Activated CD4-positive, CD25-positive, alpha-beta regulatory T cell treated with anti-CD3 and anti-CD28 coated beads, Interleukin-2, amount 50 U/mL, for 16 hours (primary cell): ENCODE measurements around the gene SAMD7.

Source experiments
- DNase-seq: peaks from one replicate; pipeline ENCODE4 v3.0.0-alpha.2; 2020; ENCODE audit warnings: low read depth, low spot score

Gene SAMD7

DNA sequence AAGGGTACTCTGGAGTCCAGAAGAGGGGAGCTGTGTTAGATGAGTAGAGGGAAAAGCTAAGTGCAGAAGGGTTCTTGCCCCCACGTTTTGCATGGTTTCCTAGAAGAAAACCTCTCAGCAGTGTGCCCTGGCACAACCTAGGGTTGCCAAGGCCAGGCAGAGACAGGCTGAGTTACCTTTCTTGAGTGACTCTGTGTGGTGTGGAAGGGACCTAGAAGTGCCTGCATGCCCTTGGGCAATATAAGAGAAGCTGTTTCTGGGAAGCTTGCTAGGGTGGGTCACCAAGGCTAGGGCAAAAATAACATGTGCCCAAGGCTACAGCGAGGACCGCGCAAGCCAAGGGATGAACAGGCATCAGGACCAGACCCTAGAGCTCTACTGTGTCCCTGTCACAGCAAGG is 3.4 kb upstream of the SAMD7 start:
- DNase-seq, result no peak

DNA sequence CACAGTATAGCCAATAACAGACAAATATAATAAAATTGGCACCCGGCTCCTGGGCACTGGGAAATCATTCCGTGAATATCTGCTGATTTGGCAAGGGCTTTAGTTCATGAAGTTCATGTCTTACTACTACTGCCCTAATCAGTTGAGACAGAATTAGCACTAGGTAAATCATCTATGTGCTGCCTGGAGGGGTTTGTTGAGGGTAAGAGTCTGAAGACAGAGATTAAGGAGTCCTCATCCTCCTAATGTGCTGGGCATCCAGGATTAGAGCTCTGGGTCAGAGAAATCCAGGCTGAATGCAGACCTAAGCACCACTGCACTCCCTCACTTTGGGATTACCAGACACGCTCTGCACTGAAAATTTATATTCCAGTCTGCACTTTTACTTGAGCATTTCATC is 2.0 kb downstream of the SAMD7 start:
- no peak for DNase-seq

DNA sequence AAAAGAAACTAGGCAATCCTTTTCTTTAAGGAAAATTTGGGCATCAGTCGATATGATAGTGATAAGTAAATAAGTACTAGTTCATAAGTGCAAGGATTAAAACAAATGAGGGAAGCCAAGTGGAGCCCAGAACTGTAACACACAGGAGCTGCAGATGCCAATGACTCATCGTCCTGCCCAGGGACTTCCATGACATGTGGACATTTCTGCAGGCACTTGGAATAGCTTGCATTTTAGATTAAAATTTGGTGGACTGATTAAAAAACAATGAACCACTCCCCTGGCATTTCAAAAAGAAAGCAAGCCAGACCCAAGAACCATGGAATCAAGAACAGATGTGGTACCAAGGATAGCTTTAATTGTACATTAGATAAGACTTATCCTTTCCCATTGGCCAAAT is 2.9 kb downstream of the SAMD7 start:
- DNase-seq, result no peak

DNA sequence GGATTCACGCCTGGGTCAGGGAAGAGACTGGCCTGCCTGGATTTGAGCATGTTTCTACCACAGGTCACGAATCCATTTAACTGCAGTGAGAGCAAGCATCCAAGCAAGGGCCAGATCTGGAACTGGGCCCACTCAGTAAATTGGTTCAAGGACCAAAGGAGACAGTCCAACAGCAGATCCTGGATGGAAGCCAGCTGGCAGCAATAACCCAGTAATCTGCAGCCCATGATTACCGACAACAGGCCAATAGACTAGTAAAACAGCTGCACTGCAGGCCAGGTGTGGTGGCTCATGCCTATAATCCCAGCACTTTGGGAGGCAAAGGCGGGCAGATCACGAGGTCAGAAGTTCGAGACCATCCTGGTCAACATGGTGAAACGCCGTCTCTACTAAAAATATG is 11.8 kb downstream of the SAMD7 start:
- no peak for DNase-seq

DNA sequence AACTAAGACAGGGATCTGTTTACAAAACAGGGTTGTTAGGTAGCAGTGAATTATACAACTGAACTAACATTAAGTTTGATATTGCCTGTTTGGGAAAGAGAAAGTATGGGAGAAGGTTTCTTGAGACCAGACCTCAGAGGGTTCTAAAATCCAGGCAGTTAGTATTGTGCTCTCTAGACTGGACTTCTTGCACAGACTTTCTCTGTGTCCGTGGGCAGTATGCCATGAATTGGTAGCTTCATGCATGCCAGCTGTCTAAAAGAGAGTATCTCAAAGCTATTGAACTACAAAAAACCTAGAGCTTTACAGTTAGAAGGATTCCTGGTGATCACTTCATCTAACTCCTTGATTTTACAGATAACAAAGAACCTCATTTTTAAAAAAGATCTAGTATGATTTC is 12.5 kb downstream of the SAMD7 start:
- DNase-seq, result no peak

DNA sequence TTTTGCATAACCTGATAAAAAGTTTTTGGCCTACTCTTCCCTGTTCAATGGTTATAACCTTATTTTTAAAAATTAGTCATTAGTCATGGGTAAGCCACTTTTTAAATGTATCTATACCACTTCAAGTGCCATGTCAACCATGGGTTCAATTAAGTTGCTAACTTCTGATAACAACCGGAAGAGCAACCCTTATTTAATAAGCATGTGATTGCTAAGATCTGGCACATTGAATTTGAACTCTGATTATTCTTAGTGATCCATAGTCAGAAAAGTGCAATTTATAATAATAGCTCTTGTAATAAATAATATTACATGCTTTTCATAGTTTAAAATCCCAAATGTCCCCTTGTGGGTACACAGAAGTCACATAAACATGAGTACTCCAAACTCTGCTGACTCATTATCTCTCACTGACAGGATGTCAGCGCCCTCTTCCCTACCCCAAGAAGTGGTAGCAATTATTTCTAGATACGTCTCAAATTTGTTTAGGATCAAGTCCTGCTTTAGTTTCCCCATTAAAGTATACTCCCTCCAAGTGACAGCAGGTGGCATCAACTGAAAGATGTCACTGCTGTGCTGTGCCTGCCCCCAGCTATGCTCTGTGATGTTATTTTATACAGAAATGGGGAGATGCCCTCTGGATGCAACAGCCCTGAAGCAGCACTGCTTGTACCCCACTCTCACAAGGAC is 18.6 kb downstream of the SAMD7 start:
- no peak for DNase-seq

DNA sequence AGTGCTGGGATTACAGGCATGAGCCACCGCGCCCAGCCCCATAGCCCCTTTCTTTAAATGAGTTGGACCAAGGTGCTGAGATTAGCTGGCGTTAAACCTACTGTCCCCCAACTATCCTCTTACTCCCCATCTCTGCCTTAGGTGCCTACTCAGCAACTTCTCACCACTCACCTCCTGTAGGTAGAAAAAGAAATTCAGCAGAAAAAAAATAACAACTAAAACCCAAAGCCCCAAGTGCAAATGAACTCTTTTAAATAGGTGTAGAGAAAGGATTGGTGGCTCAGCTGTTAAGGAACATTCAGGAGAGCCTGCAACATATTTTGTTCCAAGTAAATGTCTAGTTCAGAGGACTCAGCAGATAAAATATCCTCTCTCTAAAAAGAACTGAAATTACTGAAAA is 19.5 kb downstream of the SAMD7 start:
- DNase-seq, result no peak

DNA sequence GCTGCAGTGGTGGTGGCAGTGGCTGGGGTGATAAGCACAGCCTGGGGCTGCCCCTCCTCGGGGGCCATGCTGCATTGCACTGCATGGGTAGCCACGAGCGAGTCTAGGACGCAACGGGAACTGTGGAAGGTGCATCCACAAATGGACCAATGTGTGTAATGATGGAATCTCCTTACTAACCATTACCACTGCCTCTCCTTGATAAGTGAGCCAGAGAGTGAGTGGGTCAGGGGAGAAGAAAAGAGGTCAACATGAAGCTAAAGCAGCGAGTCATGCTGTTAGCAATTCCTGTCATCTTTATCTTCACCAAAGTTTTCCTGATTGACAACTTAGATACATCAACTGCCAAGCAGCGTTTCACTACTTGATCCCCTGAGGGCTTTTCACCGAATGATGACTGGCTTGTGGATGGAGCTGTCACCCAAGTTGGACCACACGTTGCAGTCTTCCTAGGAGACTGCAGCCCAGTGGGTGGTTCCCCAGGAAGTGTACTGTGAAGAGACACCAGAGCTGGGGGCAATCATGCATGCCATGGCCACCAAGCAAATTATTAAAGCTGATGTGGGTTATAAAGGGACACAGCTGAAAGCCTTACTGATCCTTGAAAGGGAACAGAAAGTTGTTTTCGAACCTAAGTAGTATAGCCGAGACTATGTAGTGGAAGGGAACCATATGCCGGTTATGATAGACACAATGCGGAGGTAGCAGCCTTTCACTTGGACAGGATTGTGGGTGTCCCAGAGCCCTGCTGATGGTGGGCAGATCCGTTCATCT is 20.6 kb downstream of the SAMD7 start:
- DNase-seq, result no peak

DNA sequence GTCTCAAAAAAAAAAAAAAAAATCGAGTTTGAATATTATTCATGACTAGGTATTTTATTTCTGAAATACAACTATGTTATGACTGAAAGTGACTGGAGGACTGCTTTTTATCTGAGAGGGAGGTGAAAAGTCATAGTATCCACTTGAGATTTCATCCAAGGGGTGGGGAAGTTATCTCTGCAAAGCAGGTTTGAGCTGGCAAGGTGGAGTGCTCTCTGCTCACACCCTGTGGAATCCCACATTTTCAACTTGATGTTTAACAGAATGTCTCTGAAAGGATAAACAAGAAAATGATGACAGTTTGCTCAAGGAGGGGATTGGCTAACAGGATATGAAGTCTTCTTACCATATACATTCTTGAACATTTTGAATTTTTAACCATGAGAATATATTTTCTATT is 27.9 kb downstream of the SAMD7 start:
- no peak for DNase-seq

DNA sequence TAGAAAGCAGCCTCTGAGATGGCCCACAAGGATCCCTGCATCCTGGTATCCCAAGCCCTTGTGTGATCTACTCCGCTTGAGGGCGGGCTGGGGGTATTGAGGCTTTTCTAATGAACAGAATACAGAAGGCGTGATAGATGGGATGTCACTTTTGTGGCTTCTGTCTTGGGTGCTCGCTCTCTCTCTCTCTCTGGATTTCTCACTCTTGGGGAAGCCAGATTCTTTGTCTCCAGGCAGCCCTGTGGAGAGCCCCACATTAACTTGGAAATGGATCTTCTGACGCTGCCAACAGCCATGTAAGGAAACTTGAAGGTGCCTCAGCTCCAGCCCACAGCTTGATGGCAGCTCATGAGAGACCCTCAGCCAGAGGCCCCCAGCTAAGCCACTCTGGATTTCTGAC is 28.4 kb downstream of the SAMD7 start:
- no peak for DNase-seq

DNA sequence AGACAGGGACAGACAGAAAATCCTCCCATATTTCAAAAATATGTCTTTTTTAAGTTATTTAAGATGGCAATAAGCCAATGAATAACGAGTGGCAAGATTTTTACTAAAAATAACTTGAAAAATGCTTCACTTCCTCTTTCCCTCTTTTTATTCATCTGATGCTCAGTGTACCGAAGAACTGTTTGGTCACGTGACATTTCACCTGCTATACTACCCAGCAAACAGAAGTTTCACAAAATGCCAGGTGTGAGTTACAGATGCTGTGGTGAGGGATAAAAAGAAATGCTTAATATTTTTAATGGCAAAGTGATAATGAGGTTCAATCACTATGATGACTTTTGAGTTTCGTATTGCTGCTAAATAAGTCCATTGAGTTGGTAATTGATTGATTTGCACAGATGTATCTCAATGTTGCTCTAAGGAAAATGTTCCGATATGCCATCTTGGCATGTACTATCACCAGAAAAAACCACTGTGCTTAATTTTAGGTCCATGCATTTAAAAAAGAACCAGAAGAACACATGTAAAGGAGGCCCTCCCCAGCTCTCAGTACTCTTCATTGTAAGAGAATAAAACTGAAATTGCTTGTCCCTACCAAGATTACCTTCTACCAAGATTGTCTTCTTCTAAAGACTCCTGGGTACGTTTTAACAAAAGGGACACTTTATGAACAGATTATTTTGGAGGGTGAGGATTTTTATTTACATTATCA is 29.3 kb downstream of the SAMD7 start:
- DNase-seq, result no peak

DNA sequence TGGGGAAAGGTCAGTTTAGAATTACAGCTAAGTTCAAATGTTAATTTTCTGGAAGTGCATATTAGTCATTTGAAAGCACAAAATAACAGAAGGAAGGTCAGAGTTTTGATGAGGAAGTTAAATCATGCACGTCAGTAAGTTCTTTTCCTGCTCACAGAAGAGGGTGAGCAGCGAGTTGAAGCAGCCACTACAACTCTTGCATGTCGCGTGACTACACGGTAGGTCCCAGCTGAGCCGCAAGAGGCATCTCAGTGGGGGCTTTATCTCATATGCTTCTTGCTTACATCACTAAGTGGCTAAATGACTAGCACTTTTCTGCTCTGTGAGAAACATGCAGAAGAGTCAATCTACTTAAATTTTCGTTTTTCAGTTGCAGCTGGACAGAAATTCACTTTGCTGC is 33.9 kb downstream of the SAMD7 start:
- DNase-seq, result no peak

DNA sequence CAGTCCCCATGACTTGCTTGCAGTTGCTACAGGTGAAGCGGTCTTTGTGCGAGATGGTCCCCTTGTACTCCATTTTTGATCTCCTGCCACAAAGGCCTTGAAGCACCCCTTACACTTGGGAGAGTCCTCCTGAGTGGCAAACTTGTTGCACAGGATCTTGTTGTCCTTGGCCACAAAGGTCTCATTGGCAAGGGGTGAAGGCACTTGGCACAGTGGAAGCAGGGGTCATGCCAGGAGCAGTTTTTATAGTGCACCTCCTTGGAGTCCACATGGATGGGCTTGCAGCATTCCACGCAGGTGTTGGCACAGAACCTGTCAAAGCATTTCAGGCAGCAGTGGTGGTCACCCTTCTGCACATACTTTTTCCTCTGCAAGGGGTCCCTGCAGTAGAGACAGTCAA is 35.0 kb downstream of the SAMD7 start:
- DNase-seq, result no peak

DNA sequence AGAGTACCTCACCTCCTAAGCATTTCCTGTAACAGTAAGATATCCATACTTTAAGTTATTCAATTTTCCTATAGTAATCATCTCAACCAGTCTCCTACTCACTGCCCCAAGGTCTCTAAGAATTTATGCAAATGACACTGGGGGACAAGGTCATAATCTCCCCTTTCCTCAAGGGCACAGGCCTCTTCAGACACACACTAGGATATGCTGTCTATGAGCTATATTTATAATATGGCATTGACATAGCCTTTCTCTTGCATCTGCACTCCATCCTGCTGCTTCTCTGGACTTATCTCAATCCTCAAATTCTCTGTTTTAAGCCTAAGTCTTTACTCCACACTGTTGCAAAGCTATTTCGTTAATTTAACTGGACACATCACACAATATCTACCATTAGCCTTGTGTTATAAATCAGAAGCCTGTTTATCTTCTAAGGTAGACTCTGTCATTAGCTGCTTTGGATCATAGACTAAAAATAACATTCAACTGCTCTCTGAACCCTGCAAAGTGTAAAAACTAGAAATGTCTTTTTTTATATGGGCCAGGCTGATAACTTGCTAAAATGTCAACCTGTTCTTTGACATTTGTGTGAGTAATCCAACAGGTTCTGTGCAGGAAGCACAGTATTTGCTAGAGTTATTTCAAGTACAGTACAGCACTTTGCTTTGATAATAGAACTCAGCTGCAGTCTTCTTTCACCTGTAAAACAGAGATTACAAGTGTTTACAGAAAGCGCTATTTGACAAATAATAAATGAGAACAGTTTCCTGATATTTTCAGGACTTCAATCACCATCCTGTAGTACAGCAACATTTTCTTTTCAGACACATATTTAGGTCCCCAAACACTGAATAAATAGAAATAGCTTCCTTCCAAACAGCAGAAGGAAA is 37.4 kb downstream of the SAMD7 start:
- DNase-seq, result no peak

DNA sequence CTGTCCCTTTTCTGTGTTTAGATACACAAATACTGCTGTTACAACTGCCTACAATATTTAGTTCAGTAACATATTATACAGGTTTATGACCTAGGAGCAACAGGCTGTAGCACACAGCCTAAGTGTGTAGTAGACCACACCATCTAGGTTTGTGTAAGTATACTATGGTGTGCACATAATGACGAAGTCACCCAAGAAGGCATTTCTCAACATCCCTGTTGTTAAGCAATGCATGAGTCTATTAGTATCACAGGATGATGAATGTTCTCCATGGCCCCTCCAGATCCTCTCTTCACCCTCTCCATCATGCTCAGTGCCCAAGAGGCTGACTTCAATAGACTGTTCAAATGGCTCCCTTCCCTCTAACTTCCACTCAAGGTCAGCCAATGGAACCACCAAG is 40.7 kb downstream of the SAMD7 start:
- DNase-seq, result no peak

DNA sequence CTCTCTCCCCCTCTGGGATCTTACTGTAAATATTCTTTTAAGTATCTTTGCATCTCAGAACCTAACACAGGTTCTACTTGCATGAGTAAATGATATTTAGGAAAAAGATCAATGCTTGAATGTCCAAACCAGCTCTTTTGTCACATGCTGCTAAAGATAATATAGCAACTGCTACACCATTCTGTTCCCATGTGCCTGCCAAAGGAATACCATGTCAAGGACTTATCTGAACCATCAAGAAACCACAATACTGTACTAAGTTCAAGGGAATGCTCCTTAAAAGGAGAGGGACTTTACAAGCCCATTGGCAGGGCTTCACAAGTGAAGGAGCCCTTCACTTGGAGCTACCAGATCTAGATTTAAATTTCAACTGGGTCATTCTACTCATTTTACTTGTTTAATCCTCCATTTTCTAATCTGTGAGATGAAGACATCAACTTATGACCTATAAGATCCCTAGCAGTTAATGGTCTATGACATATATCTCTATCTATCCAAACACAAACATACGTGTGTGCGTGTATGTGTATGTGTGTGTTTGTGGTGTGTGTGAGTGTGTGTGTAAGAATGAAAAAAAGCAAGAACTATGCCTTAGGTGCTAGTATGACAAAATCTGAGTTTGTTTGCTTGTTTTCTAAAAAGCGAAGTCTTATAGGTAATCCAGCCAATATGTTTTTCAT is 42.2 kb downstream of the SAMD7 start:
- DNase-seq, result no peak

DNA sequence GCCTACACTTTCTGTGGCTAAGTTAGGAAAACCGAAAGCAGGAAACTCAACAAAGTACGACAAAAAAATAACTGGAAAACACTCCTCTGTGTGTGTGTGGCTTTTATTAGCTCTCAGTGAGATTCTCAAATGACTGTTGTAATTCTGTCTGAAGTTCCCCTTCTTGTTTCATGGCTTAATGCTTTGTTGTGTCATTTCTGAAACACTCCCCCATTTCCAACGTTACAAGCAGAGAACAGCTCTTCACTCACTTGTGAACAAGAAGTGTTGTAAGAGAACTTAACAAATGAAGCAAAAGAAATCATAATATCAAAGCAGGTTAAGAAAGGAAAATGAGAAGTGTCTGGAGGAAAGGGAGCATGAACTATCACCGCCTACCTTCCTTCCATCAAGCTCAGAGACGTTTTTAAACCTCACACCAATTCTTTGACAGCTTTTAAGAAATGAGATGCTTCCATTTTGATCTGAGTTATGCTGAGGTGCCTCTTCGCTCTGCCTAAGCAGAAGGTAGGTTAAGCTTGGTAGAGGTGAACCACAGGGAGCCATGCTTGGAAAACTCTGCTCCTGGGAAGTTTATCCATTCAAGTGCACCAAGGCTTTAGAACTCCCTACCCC is 42.9 kb downstream of the SAMD7 start:
- DNase-seq, result no peak

DNA sequence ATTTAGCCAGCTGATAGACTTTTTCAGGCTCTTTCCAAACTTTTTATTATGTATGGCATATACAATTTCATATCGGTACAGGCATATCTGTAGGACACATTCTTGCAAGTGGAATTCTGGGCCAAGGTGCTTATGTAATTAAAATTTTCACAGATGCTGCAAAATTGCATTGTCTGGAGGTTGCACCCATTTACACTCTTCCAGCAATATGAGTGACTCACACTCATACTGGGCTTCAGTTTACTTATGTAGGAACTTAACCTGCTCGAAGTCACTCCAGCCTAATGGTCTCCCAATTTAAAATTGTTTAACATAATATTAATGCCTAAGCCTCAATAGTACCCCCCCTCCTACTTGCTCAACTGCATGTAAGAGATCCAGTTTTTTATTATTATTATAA is 44.0 kb downstream of the SAMD7 start:
- DNase-seq, result no peak

DNA sequence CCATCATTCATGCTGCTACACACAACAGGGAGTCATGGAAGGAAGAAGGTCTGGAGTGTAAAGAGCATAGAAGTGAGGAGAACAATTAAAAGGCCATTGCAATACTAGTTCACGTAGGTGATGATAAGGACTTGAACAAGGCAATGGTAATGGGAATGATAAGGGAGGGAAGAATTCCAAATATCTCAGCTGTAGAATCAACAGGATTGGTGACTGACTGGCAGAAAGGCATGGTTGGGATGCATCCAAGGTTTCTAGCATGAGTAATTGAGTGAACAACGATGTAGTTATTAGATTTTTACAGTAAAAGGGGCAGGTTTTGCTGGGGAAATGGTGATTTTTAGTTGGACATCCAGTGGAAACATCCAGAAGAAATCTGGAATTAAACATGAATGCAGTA is 52.8 kb downstream of the SAMD7 start:
- no peak for DNase-seq

DNA sequence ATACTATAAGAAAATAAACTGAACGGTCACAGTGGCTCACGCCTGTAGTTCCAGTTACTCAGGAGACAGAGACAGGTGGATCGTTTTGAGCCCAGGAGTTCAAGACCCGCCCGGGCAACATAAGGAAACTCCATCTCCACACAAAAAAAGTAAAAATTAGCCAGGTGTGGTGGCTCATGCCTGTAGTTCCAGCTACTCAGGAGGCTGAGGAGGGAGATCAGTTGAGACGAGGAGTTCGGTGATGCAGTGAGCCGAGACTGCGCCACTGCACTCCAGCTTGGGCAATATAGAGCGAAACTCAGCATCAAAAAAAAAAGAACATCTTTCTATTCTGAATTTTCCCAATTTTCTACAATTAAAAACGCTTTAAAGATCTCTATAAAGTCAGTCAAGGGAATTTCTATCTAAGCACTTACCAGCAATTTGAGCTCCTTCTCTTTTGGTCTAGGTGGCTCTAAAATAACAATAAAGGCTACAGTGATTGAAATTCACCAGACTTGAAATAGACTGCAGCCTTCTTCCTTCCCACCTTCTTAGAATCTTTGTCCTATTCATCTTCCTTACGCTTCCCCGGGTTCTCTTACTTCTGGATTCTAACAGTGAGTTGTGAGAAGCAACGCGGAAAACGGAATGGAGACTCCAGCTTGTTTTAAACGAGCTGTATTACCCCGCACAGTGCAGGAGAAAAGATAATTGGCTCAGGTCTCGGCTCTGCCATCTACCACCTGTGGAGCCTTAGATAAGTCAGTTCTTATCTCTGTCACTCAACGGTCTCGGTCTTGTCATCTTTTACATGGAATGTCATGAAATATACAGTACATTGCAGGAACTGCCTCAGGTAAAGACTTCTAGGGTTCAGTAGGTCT is 54.4 kb downstream of the SAMD7 start:
- DNase-seq, result no peak
